ENCODE measurements around the gene SCARB2. TPM values are rescaled to one million over a fixed set of nuclear protein-coding genes. Genes with fewer than 3 reads are reported as not detected.

SCARB2 gene
- polyA plus RNA-seq, 3 donors from 2014 or later: 8.8 to 17.1 (median 16.4) TPM

GRCh38 chr4:76203541-76203940 is 10.1 kb downstream of the SCARB2 start:
- Mint-ChIP-seq H3K27me3 (ENCODE audit: low read depth in 3 of 3) (peaks cover 0 to 7% (median under 1%) of the 10 kb centered on the region in 3 donors), H3K27ac (no peak overlapping the region), H3K4me3 (no peak overlapping the region), H3K9me3 (no peaks in the 10 kb centered on the region), H3K36me3 (peaks cover 0 to 4% (median 0%) of the 10 kb centered on the region in 3 donors), H3K4me1 (peaks cover 25 to 29% of the 10 kb centered on the region in 2 donors)
- DNase-seq: no peak

DNA sequence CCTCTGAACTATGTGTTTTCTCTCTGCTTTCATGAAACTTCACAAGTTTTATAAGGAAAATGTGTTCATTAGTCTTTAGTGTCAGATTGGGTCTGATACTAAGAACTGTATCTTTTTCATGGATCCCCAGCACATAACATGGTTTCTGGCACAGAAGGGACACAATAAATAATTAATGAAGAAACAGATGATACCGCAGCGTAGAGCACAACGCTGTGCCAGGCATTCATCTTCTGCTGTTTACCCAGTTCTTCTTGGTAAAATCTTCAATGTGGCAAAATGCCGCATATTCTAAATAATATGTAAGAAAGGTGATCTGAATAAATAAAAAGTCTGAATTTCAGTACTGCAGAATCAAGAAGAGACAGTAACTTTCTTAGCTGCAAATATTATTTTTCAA is 12.3 kb downstream of the SCARB2 start:
- Mint-ChIP-seq H3K9me3 (no peaks in the 10 kb centered on the region), H3K4me3 (no peak overlapping the region), H3K36me3 (peaks cover 0 to 4% (median 0%) of the 10 kb centered on the region in 3 donors), H3K27ac (no peak overlapping the region), H3K27me3 (ENCODE audit: low read depth in 3 of 3) (peaks cover 0 to 7% (median 3%) of the 10 kb centered on the region in 3 donors), H3K4me1 (peaks cover 32 to 34% of the 10 kb centered on the region in 2 donors)
- no peak for DNase-seq

GRCh38 chr4:76200771-76201231 is 12.8 kb downstream of the SCARB2 start:
- H3K27me3 Mint-ChIP-seq (ENCODE audit: low read depth in 3 of 3): peaks cover 0 to 7% (median 3%) of the 10 kb centered on the region in 3 donors
- H3K27ac Mint-ChIP-seq: peak overlapping the region in 3 of 6 donors; percentile 9 to 46 (median 33)
- no peak overlapping the region for H3K4me3 Mint-ChIP-seq
- peaks cover 32 to 34% of the 10 kb centered on the region in 2 donors for H3K4me1 Mint-ChIP-seq
- no peak for DNase-seq
- H3K9me3 Mint-ChIP-seq: no peaks in the 10 kb centered on the region
- peaks cover 0 to 4% (median 0%) of the 10 kb centered on the region in 3 donors for H3K36me3 Mint-ChIP-seq

DNA sequence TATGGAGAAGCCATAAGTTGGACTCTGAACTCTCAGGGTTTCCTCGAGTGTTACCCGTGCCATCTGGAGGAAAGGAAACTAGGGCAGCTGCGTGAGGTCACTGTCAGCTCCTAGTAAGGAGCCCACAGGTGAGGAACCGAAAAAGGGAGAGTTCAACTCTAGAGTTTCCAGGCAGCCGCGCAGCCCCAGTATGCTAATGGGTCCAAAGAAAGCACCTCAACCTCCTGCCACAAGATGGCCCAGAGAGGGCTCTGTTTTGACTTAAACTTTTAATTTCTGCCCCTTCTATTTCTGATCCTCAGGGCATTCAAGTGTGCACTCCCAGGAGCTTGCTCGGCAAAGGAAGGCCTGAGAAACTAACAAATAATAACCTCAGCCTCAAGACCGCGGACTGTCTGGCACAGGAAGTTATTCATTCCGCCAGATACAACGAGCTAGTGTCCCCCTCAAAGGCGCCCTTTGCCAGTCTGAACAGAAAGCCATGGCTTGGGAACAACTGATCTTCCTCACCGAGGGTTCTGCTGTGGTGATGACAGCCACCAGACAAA is 13.9 kb downstream of the SCARB2 start:
- Mint-ChIP-seq H3K4me1 (peaks cover 32 to 34% of the 10 kb centered on the region in 2 donors), H3K9me3 (no peaks in the 10 kb centered on the region), H3K4me3 (peak overlapping the region; percentile 15 to 55 (median 44)), H3K27me3 (ENCODE audit: low read depth in 3 of 3) (peaks cover 0 to 7% (median 3%) of the 10 kb centered on the region in 3 donors), H3K36me3 (peaks cover 2 to 7% (median 2%) of the 10 kb centered on the region in 3 donors), H3K27ac (peak overlapping the region; percentile 46 to 80 (median 60))
- peak; percentile 34 to 57 (median 50) for DNase-seq

GRCh38 chr4:76198411-76199237 is 15.0 kb downstream of the SCARB2 start:
- Mint-ChIP-seq H3K27me3 (ENCODE audit: low read depth in 3 of 3) (peaks cover 0 to 7% (median 3%) of the 10 kb centered on the region in 3 donors), H3K4me3 (peak overlapping the region in 1 of 5 donors; percentile 3), H3K36me3 (peaks cover 13 to 18% (median 14%) of the 10 kb centered on the region in 3 donors), H3K9me3 (no peaks in the 10 kb centered on the region), H3K27ac (peak overlapping the region in 2 of 6 donors; percentile 78 to 83), H3K4me1 (peaks cover 32 to 34% of the 10 kb centered on the region in 2 donors)
- DNase-seq: no peak

DNA sequence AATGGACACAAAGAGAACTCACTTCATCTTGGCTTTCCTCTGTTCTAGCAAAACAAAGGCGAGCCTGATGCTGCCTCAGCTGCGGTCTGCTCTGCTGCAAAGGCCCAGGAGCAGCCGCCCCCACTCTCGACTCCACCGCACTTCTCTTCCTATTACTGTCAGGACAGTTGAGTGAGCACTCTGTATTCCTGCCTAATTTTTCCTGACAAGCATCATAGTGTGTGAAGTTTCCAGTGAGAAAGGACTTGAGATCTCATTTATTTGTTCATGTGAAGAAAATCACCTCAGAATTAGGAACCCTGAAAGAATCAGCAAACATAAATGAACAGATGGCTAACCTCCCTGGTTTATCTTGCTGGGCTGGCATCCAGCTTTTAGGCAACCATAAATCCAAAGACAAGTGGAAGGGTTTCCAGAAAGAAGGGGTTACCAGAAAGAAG is 15.6 kb downstream of the SCARB2 start:
- Mint-ChIP-seq H3K9me3 (no peaks in the 10 kb centered on the region), H3K27me3 (ENCODE audit: low read depth in 3 of 3) (peaks cover 0 to 7% (median 3%) of the 10 kb centered on the region in 3 donors), H3K36me3 (peaks cover 19 to 24% (median 20%) of the 10 kb centered on the region in 3 donors), H3K4me3 (no peak overlapping the region), H3K27ac (peak overlapping the region in 1 of 6 donors; percentile 5), H3K4me1 (peaks cover 32 to 34% of the 10 kb centered on the region in 2 donors)
- no peak for DNase-seq

- H3K4me1 Mint-ChIP-seq: peaks cover 32 to 34% of the 10 kb centered on the region in 2 donors
- H3K36me3 Mint-ChIP-seq: peaks cover 24 to 28% (median 28%) of the 10 kb centered on the region in 3 donors
- H3K4me3 Mint-ChIP-seq: no peak overlapping the region
- peaks cover 0 to 7% (median 3%) of the 10 kb centered on the region in 3 donors for H3K27me3 Mint-ChIP-seq (ENCODE audit: low read depth in 3 of 3)
- H3K9me3 Mint-ChIP-seq: peaks cover 0 to 5% (median 2%) of the 10 kb centered on the region in 6 donors
- DNase-seq: no peak
- H3K27ac Mint-ChIP-seq: peak overlapping the region in 1 of 6 donors; percentile 46
Measured at GRCh38 chr4:76197031-76197743, 16.4 kb downstream of the SCARB2 start.

- Mint-ChIP-seq H3K4me3 (no peak overlapping the region), H3K9me3 (peaks cover 0 to 10% (median 4%) of the 10 kb centered on the region in 6 donors), H3K27me3 (ENCODE audit: low read depth in 3 of 3) (peaks cover 0 to 7% (median 3%) of the 10 kb centered on the region in 3 donors), H3K4me1 (peaks cover 32 to 34% of the 10 kb centered on the region in 2 donors), H3K27ac (no peak overlapping the region), H3K36me3 (peaks cover 29 to 36% (median 34%) of the 10 kb centered on the region in 3 donors)
- DNase-seq: no peak
Measured at GRCh38 chr4:76196376-76196775, 17.2 kb downstream of the SCARB2 start.

DNA sequence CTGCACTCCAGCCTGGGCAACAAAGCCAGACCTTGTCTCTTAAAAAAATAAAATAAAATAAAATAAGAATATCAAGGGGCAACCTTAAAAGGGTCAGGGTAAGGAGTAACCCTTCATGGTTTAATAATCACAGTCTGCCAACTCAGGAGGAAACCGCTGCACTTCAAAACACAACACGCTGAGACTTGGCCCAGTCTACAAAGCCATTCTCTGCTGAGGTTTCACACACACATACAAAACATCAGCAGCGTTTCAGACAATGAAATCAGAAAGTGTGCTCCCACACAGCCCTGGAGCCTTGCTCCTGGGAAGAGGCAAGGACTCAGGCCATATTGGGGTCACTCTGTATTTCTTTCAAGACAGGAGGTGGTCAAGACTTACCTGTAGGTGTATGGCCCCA is 18.3 kb downstream of the SCARB2 start:
- H3K9me3 Mint-ChIP-seq: peaks cover 0 to 10% (median 4%) of the 10 kb centered on the region in 6 donors
- no peak for DNase-seq
- H3K36me3 Mint-ChIP-seq: peaks cover 29 to 44% (median 35%) of the 10 kb centered on the region in 3 donors
- H3K27ac Mint-ChIP-seq: no peak overlapping the region
- no peak overlapping the region for H3K4me3 Mint-ChIP-seq
- H3K27me3 Mint-ChIP-seq (ENCODE audit: low read depth in 3 of 3): peaks cover 0 to 7% (median 3%) of the 10 kb centered on the region in 3 donors
- H3K4me1 Mint-ChIP-seq: peaks cover 25 to 33% of the 10 kb centered on the region in 2 donors

DNA sequence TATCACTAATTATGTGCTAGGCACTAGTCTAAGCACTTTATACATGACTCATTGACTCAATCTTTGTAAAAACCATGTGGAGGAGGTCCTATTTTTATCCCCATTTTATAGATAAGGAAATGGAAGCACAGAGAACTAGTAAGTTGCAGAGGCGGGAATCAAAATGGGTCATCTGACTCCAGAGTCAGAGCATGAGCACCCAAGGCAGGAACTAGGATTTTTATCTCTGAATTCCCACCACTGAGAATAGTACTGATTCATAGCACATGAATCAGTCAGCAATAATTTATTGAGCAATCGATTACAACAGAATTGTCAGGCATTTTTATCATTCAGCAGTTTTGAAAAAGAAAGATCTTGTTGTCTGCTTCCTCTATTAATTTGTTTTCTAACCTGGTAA is 19.3 kb downstream of the SCARB2 start:
- Mint-ChIP-seq H3K4me3 (no peak overlapping the region), H3K36me3 (peaks cover 29 to 47% (median 35%) of the 10 kb centered on the region in 3 donors), H3K27ac (no peak overlapping the region), H3K9me3 (peaks cover 0 to 10% (median 4%) of the 10 kb centered on the region in 6 donors), H3K27me3 (ENCODE audit: low read depth in 3 of 3) (peaks cover 0 to 3% (median 2%) of the 10 kb centered on the region in 3 donors), H3K4me1 (peaks cover 17 to 23% of the 10 kb centered on the region in 2 donors)
- DNase-seq: no peak

- Mint-ChIP-seq H3K36me3 (peaks cover 29 to 47% (median 35%) of the 10 kb centered on the region in 3 donors), H3K9me3 (peaks cover 0 to 10% (median 4%) of the 10 kb centered on the region in 6 donors), H3K4me3 (no peak overlapping the region), H3K27ac (no peak overlapping the region), H3K4me1 (peaks cover 0 to 2% of the 10 kb centered on the region in 2 donors), H3K27me3 (ENCODE audit: low read depth in 3 of 3) (peaks cover 0 to 2% (median 0%) of the 10 kb centered on the region in 3 donors)
- DNase-seq: no peak
Measured at GRCh38 chr4:76192236-76192635, 21.4 kb downstream of the SCARB2 start.

DNA sequence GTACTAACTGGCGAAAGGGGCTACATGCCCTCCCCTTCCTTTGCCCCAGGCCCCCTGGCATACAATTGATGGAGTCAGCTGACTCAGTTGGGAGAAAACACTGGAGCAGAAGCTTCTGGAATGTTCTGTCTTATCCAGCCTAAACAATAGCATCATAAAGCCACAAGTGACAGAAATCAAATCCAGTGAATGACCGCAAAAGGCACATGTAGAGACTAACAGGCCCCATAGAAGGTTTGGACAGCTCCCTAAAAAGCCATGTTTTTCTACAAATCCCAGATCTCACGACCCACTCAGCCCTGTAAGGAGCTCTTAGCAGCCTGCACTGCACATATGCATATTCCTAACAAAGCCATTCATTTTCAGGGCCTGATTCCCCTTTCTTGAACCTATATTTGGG is 25.1 kb downstream of the SCARB2 start:
- Mint-ChIP-seq H3K27ac (no peak overlapping the region), H3K4me1 (no peaks in the 10 kb centered on the region), H3K36me3 (peaks cover 14 to 33% (median 27%) of the 10 kb centered on the region in 3 donors), H3K9me3 (peaks cover 0 to 10% (median 4%) of the 10 kb centered on the region in 6 donors), H3K27me3 (ENCODE audit: low read depth in 3 of 3) (peaks cover 0 to 4% (median 0%) of the 10 kb centered on the region in 3 donors), H3K4me3 (no peak overlapping the region)
- DNase-seq: no peak

GRCh38 chr4:76188149-76188548 is 25.5 kb downstream of the SCARB2 start:
- DNase-seq: no peak
- H3K4me3 Mint-ChIP-seq: no peak overlapping the region
- no peaks in the 10 kb centered on the region for H3K4me1 Mint-ChIP-seq
- peaks cover 10 to 29% (median 23%) of the 10 kb centered on the region in 3 donors for H3K36me3 Mint-ChIP-seq
- peaks cover 0 to 4% (median 0%) of the 10 kb centered on the region in 3 donors for H3K27me3 Mint-ChIP-seq (ENCODE audit: low read depth in 3 of 3)
- H3K27ac Mint-ChIP-seq: no peak overlapping the region
- H3K9me3 Mint-ChIP-seq: peaks cover 0 to 10% (median 4%) of the 10 kb centered on the region in 6 donors
